Measurements from ENCODE around the gene CACNA1I.
"Not testable (repeated sequence)": the region's sequence is repeated elsewhere in the genome, so short reads cannot be mapped to it uniquely, and the experiment has no call there.

The CACNA1I gene

GRCh38 chr22:39722501-39722900, 151.9 kb downstream of the CACNA1I start:
- DNase-seq = no peak

- DNase-seq = no peak
These were observed 152.9 kb downstream of the CACNA1I start for GRCh38 chr22:39723463-39723862.

GRCh38 chr22:39723899-39724351, 153.4 kb downstream of the CACNA1I start:
- no peak for DNase-seq

DNA sequence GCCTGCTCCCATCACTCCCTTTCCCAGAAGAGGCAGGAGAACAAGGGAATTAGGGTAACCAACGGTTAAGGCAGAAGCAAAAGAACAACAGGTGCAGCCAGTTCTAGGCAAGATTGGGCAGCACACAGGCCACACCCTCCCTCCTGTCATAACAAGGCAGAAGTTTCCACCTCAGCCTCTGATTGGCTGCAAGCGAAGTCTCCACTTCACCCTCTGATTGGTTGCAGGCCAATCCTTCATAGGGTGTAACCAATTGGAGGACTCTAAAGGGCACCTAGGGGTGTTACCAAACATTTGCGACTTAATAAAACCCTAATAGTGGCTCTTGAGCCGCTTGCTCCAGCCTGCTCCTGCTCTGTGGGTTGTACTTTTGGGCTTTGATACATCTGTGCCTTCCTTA, 153.8 kb downstream of the CACNA1I start:
- no peak for DNase-seq

GRCh38 chr22:39724857-39725256, 154.3 kb downstream of the CACNA1I start:
- no peak for DNase-seq

GRCh38 chr22:39725351-39726035, 154.9 kb downstream of the CACNA1I start:
- DNase-seq = no peak

DNA sequence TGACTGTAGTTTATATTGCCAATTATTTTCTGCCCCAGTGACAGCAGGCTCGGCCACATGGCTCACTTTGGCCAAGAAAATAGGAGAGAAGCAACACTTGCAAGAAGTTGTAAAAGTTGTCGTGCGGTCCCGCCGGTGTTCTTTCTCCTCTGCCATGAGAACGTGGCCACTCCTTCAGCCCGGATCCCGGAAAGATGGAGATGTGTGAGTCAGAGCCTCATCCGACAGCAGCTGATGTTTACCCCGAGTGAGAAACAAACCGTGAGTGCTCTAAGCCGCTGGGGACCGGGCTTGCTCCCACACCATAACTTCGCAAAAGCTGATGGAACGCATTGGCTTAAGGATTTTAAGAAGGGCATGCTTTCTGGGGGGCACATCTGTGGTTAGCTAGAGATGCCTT, 157.0 kb downstream of the CACNA1I start:
- DNase-seq = no peak

- no peak for DNase-seq
These were observed 157.8 kb downstream of the CACNA1I start for GRCh38 chr22:39728236-39728860.

DNA sequence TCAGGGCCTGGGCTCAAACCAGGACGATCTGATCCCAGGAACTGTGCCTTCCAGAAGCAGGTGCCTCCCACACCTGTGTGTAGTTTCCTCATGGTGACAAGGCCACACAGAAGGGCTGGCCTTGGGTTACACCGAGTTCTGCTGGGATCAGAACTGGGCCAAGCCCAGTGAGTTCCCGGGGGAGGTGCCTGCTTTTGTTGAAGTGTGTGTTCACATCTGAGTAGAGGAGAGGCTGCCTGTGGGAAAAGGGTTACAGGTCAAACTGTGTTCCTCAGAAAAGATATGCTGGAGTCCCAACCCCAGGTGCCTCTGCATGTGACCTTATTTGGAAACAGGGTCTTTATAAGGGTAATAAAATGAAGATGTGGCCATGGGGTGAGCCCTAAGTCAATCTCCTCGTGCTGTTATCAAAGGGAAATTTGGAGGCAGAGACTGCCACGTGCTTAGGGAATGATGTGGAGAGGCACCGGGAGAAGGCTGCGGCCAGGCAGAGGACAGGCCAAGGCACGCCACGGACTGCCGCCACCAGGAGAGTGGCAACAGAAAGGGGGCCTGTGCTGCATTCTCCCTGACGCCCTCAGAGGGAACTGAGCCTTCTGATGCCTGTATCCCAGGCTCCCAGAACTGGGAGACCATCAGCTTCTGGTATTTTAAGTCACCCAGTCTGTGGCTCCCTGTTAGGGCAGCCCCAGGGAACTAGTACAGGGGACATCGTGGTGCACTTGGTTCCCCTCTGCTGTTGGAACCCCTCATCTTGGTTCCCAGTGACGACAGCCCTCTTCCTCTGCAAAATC, 158.8 kb downstream of the CACNA1I start:
- no peak for DNase-seq

GRCh38 chr22:39731481-39731880, 160.9 kb downstream of the CACNA1I start:
- DNase-seq = no peak

GRCh38 chr22:39731881-39732555, 161.5 kb downstream of the CACNA1I start:
- peak; percentile 78 for DNase-seq

DNA sequence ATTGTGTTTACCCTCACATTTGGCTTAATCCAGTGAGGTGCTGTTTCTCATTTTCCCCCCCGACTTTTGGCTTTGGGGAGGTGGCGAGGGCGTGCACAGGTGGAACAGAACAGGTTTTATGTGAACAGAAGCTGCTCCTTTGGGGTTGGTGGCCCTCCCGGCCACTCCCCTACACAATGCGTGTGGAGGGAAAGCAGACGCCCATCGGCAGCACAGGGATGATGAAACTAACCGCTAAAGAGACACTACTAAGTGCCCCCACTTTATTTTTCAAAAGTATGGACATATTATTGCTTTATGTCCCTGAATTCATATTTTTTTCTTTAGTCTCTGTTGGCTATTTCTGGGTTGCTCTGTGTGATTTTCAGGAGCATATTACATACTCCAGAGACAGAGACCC, 162.1 kb downstream of the CACNA1I start:
- DNase-seq = no peak

DNA sequence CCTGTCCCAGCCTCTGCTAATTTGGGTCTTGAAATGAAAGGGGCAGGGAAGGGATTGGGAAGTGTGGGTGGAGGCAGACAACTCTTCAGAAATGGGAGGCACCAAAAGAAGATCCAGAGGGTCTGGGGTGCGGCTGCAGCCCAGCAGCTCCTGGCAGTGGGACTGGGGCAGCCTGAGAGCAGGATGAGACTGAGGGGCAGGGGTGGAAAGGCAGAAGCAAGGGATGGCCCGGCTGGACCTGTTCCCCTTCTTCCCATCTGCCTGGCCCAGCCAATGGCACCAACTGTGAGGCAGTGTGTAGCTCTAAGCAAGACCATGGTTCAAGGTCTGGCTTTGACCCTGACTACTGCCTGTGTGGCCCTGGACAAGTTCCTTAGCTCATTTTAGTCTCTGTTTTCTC, 162.6 kb downstream of the CACNA1I start:
- no peak for DNase-seq

- not testable (repeated sequence) for DNase-seq
These were observed 163.5 kb downstream of the CACNA1I start for GRCh38 chr22:39734046-39734445.

- no peak for DNase-seq
These were observed 164.3 kb downstream of the CACNA1I start for GRCh38 chr22:39734866-39735265.

DNA sequence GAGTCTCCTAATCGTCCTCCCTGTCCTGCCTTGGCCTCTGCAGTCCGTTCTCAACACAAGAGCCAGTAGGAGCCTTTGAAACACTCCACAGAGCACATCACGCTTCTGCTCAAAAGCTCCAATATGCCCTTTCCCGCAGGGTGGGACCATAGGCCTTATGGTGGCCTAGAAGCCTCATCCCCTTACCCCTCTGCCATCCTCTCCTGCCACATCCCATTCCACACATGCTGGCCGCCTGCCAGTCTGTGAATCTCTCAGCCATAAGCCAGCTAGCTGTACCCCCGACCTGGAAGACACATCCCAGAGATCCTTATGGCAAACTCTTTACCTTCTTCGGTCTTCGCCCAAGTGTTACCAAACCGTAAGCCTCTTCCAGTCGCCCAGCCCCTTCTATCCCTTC, 165.2 kb downstream of the CACNA1I start:
- DNase-seq = no peak

GRCh38 chr22:39738746-39739145, 168.2 kb downstream of the CACNA1I start:
- no peak for DNase-seq

Data from NCI-H1694 (cell line).